ENCODE measurements around the gene DMD.

DNA sequence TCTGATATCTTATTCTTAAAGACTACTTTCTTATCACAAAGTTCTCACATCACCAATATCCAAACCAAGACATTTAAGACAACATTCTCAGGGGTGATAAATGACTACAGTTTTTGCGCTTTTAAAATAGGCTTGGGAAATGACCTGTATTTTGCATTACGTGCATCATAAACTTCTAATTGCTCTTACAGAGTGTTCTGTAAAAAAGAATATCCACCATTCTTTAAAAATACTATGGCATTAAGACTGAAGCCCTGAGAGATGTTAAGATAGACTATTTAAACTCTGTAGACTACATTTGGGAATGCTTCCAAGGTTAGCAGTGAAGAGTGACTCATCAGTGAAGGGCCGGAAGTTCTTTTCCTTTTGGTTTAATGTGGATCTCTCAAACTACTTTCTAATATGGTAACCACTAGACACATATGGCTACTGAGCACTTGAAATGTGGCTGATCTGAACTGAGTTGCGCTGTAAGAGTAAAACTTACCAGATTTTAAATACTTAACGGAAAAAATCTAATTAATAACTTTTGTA lies 1620.7 kb downstream of the DMD start:
- TF ChIP-seq, protein P1, sequence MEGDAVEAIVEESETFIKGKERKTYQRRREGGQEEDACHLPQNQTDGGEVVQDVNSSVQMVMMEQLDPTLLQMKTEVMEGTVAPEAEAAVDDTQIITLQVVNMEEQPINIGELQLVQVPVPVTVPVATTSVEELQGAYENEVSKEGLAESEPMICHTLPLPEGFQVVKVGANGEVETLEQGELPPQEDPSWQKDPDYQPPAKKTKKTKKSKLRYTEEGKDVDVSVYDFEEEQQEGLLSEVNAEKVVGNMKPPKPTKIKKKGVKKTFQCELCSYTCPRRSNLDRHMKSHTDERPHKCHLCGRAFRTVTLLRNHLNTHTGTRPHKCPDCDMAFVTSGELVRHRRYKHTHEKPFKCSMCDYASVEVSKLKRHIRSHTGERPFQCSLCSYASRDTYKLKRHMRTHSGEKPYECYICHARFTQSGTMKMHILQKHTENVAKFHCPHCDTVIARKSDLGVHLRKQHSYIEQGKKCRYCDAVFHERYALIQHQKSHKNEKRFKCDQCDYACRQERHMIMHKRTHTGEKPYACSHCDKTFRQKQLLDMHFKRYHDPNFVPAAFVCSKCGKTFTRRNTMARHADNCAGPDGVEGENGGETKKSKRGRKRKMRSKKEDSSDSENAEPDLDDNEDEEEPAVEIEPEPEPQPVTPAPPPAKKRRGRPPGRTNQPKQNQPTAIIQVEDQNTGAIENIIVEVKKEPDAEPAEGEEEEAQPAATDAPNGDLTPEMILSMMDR (IDR thresholded peaks at IDR 0.05): no peak
- no peak for TF ChIP-seq EP300 (IDR thresholded peaks at IDR 0.05)
